GM10847 (cell line): Measurements from ENCODE around the gene CCDC149.

Experiments
- POLR2A ChIP-seq: IDR thresholded peaks from 2 replicates; pipeline ENCODE4 v1.6.1; 2011; ENCODE audit not compliant: insufficient read length; ENCODE audit errors: extremely low read depth

CCDC149 gene

GRCh38 chr4:24806206-24806990 is 106.4 kb downstream of the CCDC149 start:
- TF ChIP-seq POLR2A = no peak

GRCh38 chr4:24805566-24805965 is 107.3 kb downstream of the CCDC149 start:
- no peak for TF ChIP-seq POLR2A

GRCh38 chr4:24805067-24805466 is 107.8 kb downstream of the CCDC149 start:
- TF ChIP-seq POLR2A = no peak

GRCh38 chr4:24802648-24803047 is 110.2 kb downstream of the CCDC149 start:
- no peak for TF ChIP-seq POLR2A

- TF ChIP-seq POLR2A = no peak
These were observed 111.5 kb downstream of the CCDC149 start for GRCh38 chr4:24801136-24801855.

- TF ChIP-seq POLR2A = no peak
These were observed 112.4 kb downstream of the CCDC149 start for GRCh38 chr4:24800325-24800895.

- no peak for TF ChIP-seq POLR2A
These were observed 113.1 kb downstream of the CCDC149 start for GRCh38 chr4:24799544-24800324.

GRCh38 chr4:24799196-24799543 is 113.7 kb downstream of the CCDC149 start:
- no peak for TF ChIP-seq POLR2A

- no peak for TF ChIP-seq POLR2A
These were observed 114.7 kb downstream of the CCDC149 start for GRCh38 chr4:24798036-24798610.

GRCh38 chr4:24796620-24797019 is 116.2 kb downstream of the CCDC149 start:
- TF ChIP-seq POLR2A = no peak

GRCh38 chr4:24795666-24796381 is 117.0 kb downstream of the CCDC149 start:
- no peak for TF ChIP-seq POLR2A

- TF ChIP-seq POLR2A = no peak
These were observed 117.8 kb downstream of the CCDC149 start, which contains the start of gene SOD3 for GRCh38 chr4:24794916-24795665. SOD3 (plus strand) TSS chr4:24795573; CDS start chr4:24799522, 3,949 bp downstream.

- TF ChIP-seq POLR2A = no peak
These were observed 118.4 kb downstream of the CCDC149 start for GRCh38 chr4:24794480-24794879.

- TF ChIP-seq POLR2A = no peak
These were observed 118.8 kb downstream of the CCDC149 start for GRCh38 chr4:24794051-24794450.
